OCI-LY3 (cell line): ENCODE results near the gene MED13L.

Source experiments
- CTCF ChIP-seq: fragments of 200-600, 300-600 bp; sonication (generic); IDR thresholded peaks from 2 replicates; pipeline ENCODE4 v1.5.1; 2014; ENCODE audit warnings: antibody characterized with exemption, low read length, low read depth
- EZH2phosphoT487 ChIP-seq: fragments of 200-600 bp; shearing (Covaris generic); IDR thresholded peaks from 2 replicates; pipeline ENCODE4 v1.6.1; 2018; ENCODE audit warnings: antibody characterized with exemption, mixed run types, low read depth

GRCh38 chr12:116037941-116038837 lies 239.3 kb downstream of the MED13L start:
- TF ChIP-seq EZH2phosphoT487 (no peak), CTCF (no peak)
